HT1080 (cell line): ENCODE data around the gene APOBEC3F. TPM values are rescaled to one million over a fixed set of nuclear protein-coding genes. Genes with fewer than 3 reads are reported as not detected.
"Not testable (repeated sequence)": the region's sequence is repeated elsewhere in the genome, so short reads cannot be mapped to it uniquely, and the experiment has no call there.

Source experiments
- DNase-seq: peaks from one replicate; pipeline ENCODE4 v3.0.0-alpha.2; 2015; ENCODE audit warnings: low read depth
- polyA plus RNA-seq, 2 experiments: library from polyadenylated mRNA; depleted of rRNA; stranded (reverse); fragments of >200 nt; gene quantifications; 2 replicates each; pipeline ENCODE4 v1.2.3, GENCODE V29; 2015
- total RNA-seq: library from RNA; depleted of rRNA; stranded (reverse); fragments of >200 nt; shearing (Covaris generic); gene quantifications from 2 replicates; pipeline ENCODE4 v1.2.3, GENCODE V29; 2014; rRNA removed

Gene APOBEC3F
- total RNA-seq: 1.1 and 1.9 TPM in 2 replicates
- 4.3 and 4.5 TPM in 2 replicates for polyA plus RNA-seq (2015; cell fraction: cytosol; rRNA removed)
- polyA plus RNA-seq (2015; cell fraction: nucleus; rRNA removed): 3.3 and 5.0 TPM in 2 replicates

- DNase-seq: peak; percentile 62
These were observed at the start of gene APOBEC3F for GRCh38 chr22:39040538-39041296. TSS of gene APOBEC3F (plus strand) at chr22:39040864. CDS start at chr22:39040961, 97 bp downstream.

- not testable (repeated sequence) for DNase-seq
These were observed 47.7 kb upstream of the APOBEC3F start for GRCh38 chr22:38992871-38993371.

DNA sequence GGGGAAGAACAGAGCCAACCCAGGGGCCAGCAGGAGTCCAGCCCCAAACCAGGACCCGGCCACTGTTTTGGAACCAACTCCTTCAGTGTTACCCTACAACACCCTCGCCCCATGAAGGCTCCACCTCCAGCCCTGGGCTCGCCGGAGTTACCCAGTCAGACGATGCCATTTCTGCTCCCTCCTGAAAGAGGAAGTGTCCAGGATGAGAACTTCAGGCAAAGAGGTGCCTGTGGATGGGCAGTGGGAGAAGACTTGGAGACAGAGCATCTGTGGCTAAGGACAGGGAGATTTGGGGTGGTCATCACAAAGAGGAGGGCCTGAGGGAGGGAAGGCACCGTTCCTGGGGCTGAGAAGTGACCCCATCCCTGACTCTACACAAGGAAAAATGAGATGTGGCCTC lies 44.6 kb upstream of the APOBEC3F start:
- no peak for DNase-seq

DNA sequence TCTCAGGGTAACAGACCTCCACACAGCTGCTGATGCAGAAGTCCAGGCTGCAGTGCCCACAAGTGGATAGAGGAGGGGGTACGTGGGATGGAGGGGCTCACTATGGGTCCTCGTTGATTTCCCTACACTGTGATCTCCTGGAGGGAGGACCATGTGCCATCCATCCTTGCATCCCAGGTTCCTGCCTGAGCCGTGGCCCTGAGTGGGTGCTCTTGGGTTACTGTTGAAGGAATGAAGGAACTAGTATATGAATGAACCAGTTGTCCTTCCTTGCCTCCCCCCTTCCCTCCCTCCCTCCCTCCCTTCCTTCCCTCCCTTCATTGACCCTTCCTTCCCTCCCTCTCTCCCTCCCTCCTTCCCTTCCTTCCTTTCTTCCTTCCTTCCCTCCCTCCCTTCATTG lies 43.1 kb upstream of the APOBEC3F start:
- no peak for DNase-seq

DNA sequence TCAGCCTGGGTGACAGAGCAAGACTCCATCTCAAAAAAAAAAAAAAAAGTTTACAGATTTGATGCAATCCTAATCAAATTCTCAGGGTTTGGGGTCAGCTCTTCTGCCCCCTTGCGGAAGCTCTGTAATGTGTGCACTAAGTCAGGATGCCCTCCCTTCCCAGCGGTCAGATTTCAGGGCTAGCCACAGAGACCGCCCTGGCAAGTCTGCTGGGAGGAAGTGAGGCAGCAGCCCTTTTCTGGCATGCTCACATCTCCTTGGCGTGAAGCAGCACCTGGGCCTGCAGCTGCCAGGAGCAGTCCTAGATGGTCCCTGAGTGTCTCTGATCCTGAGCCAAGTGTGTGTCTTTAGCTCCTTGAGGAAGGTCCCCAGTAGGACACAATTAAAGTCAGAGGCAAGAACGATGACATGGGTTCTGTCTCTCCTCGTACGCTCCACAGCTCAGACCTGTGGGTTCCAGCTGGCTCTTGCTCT lies 37.5 kb upstream of the APOBEC3F start:
- peak; percentile 92 for DNase-seq

DNA sequence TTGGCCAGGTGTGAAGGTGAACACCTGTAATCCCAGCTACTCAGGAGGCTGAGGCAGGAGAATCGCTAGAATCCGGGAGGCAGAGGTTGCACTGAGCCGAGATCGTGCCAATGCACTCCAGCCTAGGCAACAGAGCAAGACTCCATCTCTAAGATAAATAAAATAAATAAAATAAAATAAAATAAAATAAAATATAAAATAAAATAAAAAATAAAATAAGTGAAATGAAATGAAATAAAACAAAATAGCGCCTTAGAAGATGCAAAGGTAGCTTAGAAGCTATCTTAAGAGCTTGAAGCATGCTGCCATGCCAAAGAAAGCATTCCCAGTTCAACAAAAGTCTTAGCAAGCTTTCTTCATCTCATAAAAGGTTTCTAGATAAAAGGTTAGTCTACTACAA lies 33.5 kb upstream of the APOBEC3F start:
- no peak for DNase-seq

DNA sequence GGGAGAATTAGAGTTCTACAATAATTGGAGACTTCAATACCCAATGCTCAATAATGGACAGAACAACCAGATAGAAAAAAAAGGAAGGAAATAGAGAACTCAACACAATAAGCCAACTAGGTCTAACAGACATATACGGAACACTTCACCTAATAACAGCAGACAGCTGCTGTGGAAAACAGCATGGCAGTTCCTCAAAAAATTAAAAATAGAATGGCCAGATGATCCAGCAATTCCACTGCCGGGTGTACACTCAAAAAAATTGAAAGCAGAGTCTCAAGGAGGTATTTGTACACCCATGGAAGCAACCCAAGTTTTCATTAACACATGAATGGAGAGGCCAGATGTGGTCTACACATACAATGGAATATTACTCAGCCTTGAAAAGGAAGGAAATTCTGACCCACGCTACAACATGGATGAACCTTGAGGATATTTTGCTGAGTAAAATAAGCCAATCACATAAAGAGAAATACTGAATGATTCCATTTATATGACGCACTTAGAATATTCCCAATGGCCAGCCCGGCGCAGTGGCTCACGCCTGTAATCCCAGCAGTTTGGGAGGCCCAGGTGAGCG lies 32.3 kb upstream of the APOBEC3F start:
- DNase-seq: not testable (repeated sequence)

DNA sequence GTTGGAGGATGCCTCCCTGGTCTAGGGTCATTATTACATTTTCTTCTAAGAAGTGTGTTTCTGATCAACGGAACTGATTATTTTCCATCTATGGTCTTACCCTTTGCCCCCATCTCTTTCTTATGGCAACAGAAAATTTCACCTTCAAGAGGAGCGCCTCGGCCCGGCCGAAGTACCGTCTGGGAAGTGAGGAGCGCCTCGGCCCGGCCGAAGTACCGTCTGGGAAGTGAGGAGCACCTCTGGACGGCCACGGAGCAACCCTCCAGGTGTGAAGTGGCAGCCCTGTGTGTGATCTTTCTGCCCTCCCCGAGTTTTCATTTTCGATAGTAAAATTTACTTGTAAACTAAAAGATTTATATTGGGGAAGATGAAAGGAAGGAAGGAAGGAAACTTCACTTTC lies 29.7 kb upstream of the APOBEC3F start:
- no peak for DNase-seq

DNA sequence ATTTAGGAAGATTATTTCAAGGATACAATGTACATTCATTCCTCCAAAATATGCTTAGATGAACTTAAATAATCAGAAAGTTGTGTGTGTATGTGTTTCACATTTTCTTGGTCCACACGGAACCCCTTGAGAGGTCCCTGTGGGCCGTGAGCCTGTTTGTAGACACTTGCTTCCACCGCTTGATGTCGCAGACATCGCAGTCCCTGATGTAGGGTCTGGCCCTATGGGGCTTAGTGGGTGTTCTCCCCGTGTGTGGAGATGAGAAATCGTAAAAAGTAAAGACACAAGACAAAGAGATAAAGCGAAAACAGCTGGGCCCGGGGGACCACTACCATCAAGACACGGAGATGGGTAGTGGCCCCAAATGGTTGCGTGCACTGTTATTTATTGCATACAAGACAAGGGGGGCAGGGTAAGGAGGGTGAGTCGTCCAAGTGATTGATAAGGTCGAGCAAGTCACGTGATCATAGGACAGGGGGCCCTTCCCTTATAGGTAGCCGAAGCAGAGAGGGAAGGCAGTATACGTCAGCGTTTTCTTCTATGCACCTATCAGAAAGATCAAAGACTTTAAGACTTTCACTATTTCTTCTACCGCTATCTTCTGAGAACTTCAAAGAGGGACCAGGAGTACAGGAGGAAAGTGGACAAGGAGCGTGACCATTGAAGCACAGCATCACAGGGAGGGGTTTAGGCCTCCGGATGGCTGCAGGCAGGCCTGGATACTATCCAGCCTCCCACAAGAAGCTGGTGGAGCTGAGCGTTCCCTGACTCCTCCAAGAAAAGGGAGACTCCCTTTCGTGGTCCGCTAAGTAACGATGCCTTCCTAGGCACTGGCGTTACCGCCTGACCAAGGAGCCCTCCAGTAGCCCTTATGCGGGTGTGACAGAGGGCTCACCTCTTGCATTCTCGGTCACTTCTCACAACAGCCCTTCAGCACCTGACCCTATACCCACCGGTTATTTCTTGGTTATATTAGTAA lies 27.8 kb upstream of the APOBEC3F start:
- DNase-seq: no peak

GRCh38 chr22:39013561-39013941 lies 27.1 kb upstream of the APOBEC3F start:
- not testable (repeated sequence) for DNase-seq

DNA sequence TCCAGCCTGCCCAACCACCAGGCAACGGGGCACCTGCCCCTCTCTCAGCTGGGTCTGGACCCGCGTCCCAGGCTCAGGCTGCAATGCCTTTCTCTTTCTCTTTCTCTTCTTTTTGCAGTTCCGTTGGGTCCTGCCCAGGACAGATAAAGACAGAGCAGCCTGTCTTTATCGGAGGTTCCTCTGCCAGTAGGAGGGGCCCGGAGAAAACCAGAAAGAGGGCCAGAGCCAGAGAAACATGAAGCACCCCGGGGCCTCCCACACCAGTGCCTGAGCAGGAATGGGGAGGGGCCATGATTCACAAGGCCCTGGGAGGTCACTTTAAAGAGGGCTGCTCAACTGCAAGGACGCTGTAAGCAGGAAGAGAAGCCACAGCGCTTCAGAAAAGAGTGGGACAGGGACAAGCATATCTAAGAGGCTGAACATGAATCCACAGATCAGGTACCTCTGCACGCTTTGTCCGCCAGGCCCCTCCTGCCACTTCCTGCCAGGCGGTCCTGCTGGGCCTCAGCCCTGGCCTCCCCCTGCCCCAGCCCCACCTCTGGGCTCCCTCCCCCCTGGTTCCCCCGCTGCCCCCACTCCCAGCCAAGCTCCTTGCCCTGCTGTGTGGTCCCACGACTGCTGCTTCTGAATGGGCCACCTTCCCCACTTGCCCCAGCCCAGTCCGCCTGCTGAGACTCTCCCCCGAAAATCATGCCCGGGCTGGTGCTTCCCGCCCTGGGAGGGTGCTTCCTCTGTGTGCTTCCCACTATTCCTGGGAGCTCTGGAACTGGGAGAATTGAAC lies 26.5 kb upstream of the APOBEC3F start, which contains the start of gene APOBEC3C:
Gene APOBEC3C (plus strand): TSS at position 316 of the 781 bp plus-strand sequence. CDS start 106 bp downstream, at position 422.
- DNase-seq: peak; percentile 86

DNA sequence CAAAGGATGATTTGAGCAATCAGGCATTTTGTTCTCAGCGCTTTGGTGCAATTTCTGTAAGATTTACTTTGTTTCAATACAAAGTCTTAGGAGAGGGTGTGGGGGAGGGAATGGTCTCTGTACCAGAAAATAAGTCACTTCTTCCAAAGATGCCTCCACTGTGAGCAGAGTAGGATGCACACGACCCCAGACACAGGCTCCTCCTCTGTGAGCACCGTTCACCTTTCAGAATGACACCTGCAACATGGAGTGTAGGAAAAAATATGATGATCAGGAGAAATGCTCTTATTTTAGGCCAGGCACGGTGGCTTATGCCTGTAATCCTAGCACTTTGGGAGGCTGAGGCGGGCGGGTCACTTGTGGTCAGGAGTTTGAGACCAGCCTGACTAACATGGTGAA lies 25.9 kb upstream of the APOBEC3F start:
- DNase-seq: not testable (repeated sequence)

GRCh38 chr22:39016592-39016991 lies 24.1 kb upstream of the APOBEC3F start:
- no peak for DNase-seq

GRCh38 chr22:39017596-39018365 lies 22.9 kb upstream of the APOBEC3F start:
- DNase-seq: no peak

DNA sequence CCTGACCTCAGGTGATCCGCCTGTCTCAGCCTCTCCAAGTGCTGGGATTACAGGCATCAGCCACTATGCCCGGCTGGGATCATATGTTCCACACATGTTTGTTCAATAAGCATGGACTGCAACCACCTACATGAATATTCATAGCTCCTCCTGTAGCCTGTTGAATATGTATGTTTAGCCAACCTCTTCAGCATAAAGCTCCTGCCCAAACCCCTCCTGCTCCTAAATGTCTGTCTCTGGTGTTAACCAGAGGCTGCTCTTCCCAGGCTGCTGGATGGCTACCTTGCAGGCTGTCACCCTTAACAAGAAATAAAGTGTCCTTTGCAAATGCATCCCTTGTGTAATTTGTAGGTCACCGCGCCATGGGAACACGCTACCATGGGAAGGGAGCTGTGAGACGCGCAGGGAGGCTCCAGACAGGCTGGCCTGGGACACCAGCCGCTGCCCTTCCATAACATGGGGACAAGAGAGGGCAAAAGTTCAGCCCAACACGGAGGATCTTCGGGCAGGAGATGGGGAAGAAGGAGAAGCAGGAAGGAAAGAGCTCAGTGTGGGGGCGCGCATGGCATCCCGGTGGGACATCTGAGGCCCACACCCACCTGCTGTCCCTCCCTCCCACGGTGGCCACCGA lies 20.5 kb upstream of the APOBEC3F start:
- DNase-seq: not testable (repeated sequence)

DNA sequence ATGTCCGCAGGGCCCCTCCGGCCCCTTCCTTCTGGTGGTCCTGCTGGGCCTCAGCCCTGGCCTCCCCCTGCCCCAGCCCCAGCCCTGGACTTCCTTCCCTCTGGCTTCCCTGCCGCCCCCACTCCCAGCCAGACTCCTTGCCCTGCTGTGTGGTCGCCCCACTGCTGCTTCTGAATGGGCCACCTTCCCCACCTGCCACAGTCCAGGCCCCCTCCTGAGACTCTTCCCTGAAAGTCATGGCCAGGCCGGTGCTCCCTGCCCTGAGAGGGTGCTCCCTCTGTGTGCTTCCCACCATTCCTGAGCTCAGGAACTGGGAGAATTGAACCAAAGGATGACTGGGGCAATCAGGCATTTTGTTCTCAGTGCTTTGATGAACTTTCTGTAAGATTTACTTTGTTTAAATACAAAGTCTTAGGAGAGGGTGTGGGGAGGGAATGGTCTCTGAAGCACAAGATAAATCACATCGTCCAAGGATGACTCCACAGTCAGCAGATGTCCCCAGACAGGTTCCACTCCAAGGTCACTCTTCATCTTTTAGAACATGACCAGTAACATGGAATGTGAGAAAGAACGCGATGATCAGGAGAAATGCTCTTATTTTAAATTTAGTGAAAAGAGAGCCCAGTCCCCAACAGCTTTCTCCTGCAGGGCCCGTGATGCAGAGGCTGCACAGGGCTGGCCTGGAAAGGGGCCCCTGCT lies 19.0 kb upstream of the APOBEC3F start:
- DNase-seq: no peak

- no peak for DNase-seq
These were observed 15.9 kb upstream of the APOBEC3F start for GRCh38 chr22:39024519-39025308.
